ENCODE data around the gene MEI1. TPM values are rescaled to one million over a fixed set of nuclear protein-coding genes. Genes with fewer than 3 reads are reported as not detected.
A peak's percentile ranks its signal among the peaks of the same experiment; 100 is the strongest.

MEI1 gene
- total RNA-seq, 1 donor from 2014 or later = 0.64 TPM

DNA sequence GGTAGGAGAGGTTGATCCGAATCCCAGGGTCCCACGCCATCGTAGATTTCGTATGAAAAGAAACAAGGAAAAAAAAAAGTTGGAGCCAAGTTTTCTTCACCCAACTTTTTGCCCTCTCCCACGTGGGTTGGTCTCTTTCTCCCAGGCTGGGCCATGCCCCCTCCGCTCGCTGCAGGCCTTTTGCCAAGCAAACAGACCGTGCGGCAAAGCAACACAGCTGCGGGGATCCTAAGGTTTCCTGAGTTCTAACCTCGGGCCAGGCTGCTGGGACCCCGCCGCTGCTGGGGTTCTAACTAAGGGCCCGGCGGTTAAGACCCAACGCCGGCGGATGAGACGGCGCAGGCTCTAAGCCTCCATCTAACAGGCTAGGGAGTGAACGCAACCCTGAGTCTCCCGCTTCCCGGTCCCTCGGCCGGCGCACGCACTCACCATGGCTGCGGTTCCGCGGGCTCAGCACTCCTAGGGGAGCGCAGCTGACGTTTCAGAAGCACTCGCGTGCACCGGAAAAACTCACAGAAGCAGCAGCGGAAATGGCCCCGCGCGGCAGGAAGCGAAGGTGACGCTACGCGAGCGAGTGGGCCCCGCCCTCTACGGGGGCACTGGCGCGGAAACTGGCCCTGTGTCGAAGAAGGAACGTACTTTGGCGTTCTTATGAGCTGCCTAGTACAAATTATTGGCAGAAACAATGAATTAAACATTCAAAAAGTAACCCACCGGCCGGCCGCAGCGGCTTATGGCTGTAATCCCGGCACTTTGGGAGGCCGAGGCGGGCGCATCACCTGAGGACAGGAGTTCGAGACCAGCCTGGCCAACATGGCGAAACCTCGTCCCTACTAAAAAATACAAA is 10.7 kb upstream of the MEI1 start, which contains the start of gene SNU13:
SNU13 (minus strand) TSS at position 503 of the 847 bp plus-strand sequence; CDS start at position 432, 71 bp downstream.
- H3K4me3 Mint-ChIP-seq (ENCODE audit: unreplicated experiment) = peak within 1 kb of the TSS; percentile 96
- TF ChIP-seq, protein P1, sequence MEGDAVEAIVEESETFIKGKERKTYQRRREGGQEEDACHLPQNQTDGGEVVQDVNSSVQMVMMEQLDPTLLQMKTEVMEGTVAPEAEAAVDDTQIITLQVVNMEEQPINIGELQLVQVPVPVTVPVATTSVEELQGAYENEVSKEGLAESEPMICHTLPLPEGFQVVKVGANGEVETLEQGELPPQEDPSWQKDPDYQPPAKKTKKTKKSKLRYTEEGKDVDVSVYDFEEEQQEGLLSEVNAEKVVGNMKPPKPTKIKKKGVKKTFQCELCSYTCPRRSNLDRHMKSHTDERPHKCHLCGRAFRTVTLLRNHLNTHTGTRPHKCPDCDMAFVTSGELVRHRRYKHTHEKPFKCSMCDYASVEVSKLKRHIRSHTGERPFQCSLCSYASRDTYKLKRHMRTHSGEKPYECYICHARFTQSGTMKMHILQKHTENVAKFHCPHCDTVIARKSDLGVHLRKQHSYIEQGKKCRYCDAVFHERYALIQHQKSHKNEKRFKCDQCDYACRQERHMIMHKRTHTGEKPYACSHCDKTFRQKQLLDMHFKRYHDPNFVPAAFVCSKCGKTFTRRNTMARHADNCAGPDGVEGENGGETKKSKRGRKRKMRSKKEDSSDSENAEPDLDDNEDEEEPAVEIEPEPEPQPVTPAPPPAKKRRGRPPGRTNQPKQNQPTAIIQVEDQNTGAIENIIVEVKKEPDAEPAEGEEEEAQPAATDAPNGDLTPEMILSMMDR (IDR thresholded peaks at IDR 0.05; ENCODE audit: partially characterized antibody, unreplicated experiment) = no peak
- H3K27me3 Mint-ChIP-seq (ENCODE audit: unreplicated experiment) = peaks cover 2% of the 10 kb centered on the region
- peaks cover 3% of the 10 kb centered on the region for H3K4me1 Mint-ChIP-seq (ENCODE audit: low read depth, unreplicated experiment)
- peak within 1 kb of the TSS; percentile 87 for H3K27ac Mint-ChIP-seq (ENCODE audit: unreplicated experiment)
- H3K9me3 Mint-ChIP-seq (ENCODE audit: unreplicated experiment) = peaks cover 3% of the 10 kb centered on the region
- peaks cover 4% of the 10 kb centered on the region for H3K36me3 Mint-ChIP-seq (ENCODE audit: unreplicated experiment)
- peak; percentile 90 for DNase-seq

GRCh38 chr22:41690476-41690875 is 8.8 kb upstream of the MEI1 start:
- Mint-ChIP-seq H3K4me3 (ENCODE audit: unreplicated experiment) (no peak overlapping the region), H3K4me1 (ENCODE audit: low read depth, unreplicated experiment) (peaks cover 3% of the 10 kb centered on the region), H3K36me3 (ENCODE audit: unreplicated experiment) (no peaks in the 10 kb centered on the region), H3K27me3 (ENCODE audit: unreplicated experiment) (peaks cover 2% of the 10 kb centered on the region), H3K27ac (ENCODE audit: unreplicated experiment) (no peak overlapping the region), H3K9me3 (ENCODE audit: unreplicated experiment) (peaks cover 3% of the 10 kb centered on the region)
- TF ChIP-seq, protein P1 (IDR thresholded peaks at IDR 0.05; ENCODE audit: partially characterized antibody, unreplicated experiment) = no peak
- DNase-seq = no peak

DNA sequence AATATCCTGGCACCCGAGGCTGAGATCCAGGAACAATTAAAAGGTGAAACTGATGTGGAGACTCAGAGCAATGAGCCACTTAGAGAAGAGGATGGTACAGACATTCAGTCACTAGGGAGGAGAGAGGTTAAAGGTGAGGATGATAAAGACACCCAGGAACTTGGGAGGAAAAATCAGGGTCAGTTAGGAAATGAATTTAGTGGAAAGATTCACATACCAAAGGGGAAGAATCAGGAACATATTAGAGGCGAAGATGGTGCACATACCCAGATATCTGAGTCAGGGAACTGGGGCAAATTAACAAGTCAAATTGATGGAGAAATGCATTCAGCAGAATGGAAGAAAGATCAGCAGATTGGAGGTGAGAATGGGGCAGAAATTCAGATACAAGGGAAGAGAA is 4.1 kb upstream of the MEI1 start:
- Mint-ChIP-seq H3K27me3 (ENCODE audit: unreplicated experiment) (no peaks in the 10 kb centered on the region), H3K4me1 (ENCODE audit: low read depth, unreplicated experiment) (peaks cover 1% of the 10 kb centered on the region), H3K36me3 (ENCODE audit: unreplicated experiment) (no peaks in the 10 kb centered on the region), H3K9me3 (ENCODE audit: unreplicated experiment) (no peaks in the 10 kb centered on the region), H3K4me3 (ENCODE audit: unreplicated experiment) (no peak overlapping the region), H3K27ac (ENCODE audit: unreplicated experiment) (no peak overlapping the region)
- DNase-seq = no peak
- TF ChIP-seq, protein P1 (IDR thresholded peaks at IDR 0.05; ENCODE audit: partially characterized antibody, unreplicated experiment) = no peak

- Mint-ChIP-seq H3K27me3 (ENCODE audit: unreplicated experiment) (no peaks in the 10 kb centered on the region), H3K4me3 (ENCODE audit: unreplicated experiment) (no peak overlapping the region), H3K27ac (ENCODE audit: unreplicated experiment) (peak overlapping the region; percentile 15), H3K36me3 (ENCODE audit: unreplicated experiment) (no peaks in the 10 kb centered on the region), H3K4me1 (ENCODE audit: low read depth, unreplicated experiment) (peaks cover 1% of the 10 kb centered on the region), H3K9me3 (ENCODE audit: unreplicated experiment) (no peaks in the 10 kb centered on the region)
- TF ChIP-seq, protein P1 (IDR thresholded peaks at IDR 0.05; ENCODE audit: partially characterized antibody, unreplicated experiment) = no peak
- no peak for DNase-seq
Observed at GRCh38 chr22:41696703-41697102, 2.6 kb upstream of the MEI1 start.

- peaks cover 1% of the 10 kb centered on the region for H3K4me1 Mint-ChIP-seq (ENCODE audit: low read depth, unreplicated experiment)
- TF ChIP-seq, protein P1 (IDR thresholded peaks at IDR 0.05; ENCODE audit: partially characterized antibody, unreplicated experiment) = peak; percentile 99
- no peak overlapping the region for H3K4me3 Mint-ChIP-seq (ENCODE audit: unreplicated experiment)
- DNase-seq = peak; percentile 99
- no peaks in the 10 kb centered on the region for H3K9me3 Mint-ChIP-seq (ENCODE audit: unreplicated experiment)
- peak overlapping the region; percentile 15 for H3K27ac Mint-ChIP-seq (ENCODE audit: unreplicated experiment)
- H3K27me3 Mint-ChIP-seq (ENCODE audit: unreplicated experiment) = no peaks in the 10 kb centered on the region
- no peaks in the 10 kb centered on the region for H3K36me3 Mint-ChIP-seq (ENCODE audit: unreplicated experiment)
Observed at GRCh38 chr22:41697126-41697775, 2.1 kb upstream of the MEI1 start.

Measured in glutamatergic neuron (in vitro differentiated cells).